GM12873 (cell line): Measurements from ENCODE around the gene TNFRSF19.

ENCODE experiments used
- TF ChIP-seq, protein P1 (sequence below): IDR thresholded peaks from 2 replicates; pipeline ENCODE4 v1.5.1; 2012; ENCODE audit warnings: low read depth, mild to moderate bottlenecking, moderate library complexity, low read length, control low read depth; ENCODE audit not compliant: insufficient read depth; ENCODE audit errors: missing control alignments

TNFRSF19 gene

DNA sequence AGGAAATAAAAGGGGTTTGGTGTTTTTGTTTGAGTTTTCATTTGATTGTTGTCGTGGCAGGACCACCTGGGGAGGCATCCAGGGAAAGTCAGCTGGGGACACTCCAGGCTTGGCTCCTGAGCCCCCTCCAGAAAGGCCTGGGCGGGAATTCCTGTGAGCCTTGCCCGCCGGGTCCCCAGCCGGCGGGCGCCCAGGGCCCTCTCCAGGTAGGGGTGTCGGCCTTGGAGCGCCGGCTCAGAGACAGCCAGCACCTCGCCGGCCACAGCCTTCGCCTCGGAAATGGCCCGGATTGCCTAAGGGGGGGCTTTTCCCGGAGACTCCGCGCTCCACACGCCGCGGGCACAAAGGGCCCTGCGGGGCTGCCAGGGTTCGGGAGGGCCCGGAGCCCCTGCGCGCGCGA lies 125.0 kb downstream of the TNFRSF19 start:
- TF ChIP-seq, protein P1, sequence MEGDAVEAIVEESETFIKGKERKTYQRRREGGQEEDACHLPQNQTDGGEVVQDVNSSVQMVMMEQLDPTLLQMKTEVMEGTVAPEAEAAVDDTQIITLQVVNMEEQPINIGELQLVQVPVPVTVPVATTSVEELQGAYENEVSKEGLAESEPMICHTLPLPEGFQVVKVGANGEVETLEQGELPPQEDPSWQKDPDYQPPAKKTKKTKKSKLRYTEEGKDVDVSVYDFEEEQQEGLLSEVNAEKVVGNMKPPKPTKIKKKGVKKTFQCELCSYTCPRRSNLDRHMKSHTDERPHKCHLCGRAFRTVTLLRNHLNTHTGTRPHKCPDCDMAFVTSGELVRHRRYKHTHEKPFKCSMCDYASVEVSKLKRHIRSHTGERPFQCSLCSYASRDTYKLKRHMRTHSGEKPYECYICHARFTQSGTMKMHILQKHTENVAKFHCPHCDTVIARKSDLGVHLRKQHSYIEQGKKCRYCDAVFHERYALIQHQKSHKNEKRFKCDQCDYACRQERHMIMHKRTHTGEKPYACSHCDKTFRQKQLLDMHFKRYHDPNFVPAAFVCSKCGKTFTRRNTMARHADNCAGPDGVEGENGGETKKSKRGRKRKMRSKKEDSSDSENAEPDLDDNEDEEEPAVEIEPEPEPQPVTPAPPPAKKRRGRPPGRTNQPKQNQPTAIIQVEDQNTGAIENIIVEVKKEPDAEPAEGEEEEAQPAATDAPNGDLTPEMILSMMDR: no peak

DNA sequence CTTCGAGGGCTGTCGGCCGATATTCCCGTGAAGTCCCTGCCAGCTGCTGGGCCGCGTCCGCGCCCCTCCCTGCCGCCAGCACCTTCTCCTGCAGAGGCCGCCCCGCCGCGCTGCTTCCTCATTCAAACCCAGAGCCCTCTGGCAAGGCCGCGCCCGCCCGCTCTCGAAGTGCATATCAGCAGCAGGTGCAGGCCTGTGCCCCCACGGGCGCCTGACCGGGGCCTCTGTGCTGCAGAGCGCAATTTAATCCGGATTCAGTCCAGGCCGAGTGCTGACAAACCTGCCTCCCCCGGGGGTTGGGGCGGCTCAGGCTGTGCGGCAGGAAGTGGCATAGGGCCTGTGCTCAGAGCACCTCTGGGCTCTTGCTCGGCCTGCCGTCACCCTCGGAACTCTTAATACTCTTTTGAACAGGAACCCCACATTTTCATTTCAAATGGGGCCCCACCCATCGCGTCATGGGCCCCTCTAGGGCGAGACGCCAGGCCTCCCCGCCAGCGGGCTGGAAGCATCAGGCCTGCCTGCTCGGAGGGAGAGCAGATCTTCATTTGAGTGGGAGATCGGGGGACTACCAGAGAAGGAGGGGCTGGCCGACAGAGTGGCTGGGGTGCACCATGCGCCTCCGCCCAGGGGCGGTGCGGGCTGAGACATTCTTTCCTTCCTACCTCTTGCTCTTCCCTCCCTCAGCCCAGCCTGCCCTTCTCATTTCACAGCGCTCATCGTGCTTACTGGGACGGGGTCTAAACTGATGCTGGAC lies 125.7 kb downstream of the TNFRSF19 start:
- TF ChIP-seq, protein P1: no peak

DNA sequence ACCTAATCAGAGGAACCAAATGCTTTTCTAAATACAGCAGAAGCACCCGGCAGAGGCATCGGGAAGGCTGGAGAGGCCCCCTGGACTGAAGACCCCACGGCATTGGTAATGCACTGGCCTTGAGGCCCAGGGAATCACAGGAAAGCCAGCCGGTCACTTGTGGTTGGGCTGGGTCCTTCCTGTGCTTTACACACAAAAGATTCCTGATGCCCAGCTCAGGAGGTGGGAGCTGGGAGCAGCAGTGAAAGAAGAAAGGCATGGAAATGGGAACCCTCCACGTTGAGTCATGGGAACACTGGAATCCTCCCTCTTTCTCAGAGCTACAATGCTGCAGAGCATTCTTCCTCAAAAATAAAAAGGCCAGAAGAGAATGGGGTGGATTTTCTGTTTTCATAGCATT lies 126.4 kb downstream of the TNFRSF19 start:
- TF ChIP-seq, protein P1: no peak

DNA sequence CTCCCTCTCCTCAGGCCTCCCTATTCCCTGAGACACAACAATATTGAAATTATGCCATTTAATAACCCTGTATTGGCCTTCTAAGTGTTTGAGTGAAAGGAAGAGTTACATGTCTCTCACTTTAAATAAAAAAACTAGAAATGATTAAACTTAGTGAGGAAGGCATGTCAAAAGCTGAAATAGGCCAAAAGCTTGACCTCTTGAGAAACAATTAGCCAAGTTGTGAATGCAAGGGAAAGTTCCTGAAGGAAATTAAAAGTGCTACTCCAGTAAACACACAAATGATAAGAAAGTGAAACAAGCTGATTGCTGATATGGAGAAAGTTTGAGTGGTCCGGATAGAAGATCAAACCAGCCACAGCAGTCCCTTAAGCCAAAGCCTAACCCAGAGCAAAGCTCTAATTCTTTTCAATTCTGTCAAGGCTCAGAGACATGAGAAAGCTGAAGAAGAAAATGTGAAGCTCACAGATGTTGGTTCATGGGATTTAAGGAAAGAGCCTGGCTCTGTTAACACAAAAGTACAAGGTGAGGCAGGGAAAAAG lies 127.6 kb downstream of the TNFRSF19 start:
- TF ChIP-seq, protein P1: no peak

DNA sequence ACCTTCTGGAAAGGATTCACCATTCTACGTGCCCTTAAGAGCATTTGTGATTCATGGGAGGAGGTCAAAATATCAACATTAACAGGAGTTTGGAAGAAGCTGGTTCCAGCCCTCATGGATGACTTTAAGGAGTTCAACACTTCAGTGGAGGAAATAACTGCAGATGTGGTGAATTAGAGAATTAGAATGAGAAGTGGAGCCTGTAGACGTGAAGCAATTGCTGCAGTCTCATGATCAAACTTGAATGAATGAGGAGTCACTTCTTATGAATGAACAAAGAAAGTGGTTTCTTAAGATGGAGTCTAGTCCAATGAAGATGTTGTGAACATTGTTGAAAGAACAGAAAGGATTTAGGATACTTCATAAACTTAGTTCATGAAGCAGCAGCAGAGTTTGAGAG lies 129.1 kb downstream of the TNFRSF19 start:
- TF ChIP-seq, protein P1: no peak

DNA sequence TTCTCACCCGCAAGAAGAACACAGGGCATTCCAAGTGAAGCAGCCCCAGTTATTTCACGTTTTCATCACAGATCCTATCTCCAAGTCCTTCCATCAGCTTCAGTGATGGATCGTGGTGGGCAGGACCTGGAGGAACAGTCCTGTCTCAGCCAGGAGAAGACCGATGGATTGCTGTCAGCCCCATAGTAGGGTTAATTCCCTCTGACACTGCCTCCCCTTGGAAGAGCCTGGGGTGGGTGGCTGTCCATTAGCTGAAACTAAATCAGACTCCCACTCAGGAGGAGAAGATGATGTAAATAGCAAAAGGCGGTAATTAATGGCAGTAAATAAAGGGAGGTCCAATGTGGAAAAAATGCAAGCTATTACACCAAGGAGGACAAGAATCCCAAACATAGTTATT lies 131.0 kb downstream of the TNFRSF19 start:
- TF ChIP-seq, protein P1: no peak

DNA sequence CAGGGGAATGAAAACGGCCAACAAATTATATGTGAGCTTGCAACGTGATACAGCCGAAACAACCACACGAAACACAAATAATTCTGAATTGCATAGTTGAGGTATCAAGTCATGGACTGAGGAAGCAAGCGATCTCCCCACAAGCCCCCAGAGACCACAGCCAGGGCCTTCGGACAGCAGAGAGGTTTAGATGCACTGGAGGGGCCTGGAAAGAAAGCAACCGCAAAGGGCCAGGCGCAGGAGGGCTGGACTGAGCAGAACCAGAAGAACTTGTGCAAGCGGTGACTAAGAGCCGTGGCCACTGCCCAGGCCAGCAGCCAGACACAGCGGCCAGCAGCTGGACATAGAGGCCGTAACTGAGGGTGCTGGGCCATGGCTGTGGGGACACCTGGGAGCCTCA lies 131.4 kb downstream of the TNFRSF19 start:
- TF ChIP-seq, protein P1: no peak
